ENCODE data around the gene EFNA4.

EFNA4 gene

DNA sequence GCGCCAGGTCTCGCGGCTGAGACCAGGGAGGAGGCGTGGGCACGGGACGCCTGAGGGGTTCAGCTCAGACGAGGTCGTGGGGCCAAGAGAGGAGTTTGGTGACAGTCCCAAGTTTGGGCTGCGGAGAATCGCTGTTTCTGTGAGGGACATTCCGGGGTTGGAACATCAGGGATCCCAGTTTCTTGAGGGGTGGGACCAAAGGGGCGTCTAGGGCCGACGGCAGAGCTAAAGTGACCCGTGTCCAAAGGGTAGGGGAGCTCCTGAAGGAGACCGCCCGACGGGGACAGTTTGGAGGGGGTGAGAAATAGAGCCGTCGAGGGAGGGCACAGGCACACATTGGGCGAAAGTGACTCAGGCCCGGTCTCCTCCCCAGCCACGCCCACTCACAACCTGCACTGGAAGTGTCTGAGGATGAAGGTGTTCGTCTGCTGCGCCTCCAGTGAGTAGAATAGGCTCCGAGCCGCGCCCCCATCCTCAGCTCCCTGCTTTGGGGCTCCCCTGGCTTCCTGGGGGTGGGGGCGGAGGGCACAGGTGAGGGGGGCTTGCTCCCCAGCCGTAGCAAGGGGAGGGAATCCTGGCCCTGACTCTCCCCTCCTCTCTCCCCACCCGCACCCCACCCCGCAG, 22.1 kb downstream of the EFNA4 start:
- peak; percentile 20 for FAIRE-seq

DNA sequence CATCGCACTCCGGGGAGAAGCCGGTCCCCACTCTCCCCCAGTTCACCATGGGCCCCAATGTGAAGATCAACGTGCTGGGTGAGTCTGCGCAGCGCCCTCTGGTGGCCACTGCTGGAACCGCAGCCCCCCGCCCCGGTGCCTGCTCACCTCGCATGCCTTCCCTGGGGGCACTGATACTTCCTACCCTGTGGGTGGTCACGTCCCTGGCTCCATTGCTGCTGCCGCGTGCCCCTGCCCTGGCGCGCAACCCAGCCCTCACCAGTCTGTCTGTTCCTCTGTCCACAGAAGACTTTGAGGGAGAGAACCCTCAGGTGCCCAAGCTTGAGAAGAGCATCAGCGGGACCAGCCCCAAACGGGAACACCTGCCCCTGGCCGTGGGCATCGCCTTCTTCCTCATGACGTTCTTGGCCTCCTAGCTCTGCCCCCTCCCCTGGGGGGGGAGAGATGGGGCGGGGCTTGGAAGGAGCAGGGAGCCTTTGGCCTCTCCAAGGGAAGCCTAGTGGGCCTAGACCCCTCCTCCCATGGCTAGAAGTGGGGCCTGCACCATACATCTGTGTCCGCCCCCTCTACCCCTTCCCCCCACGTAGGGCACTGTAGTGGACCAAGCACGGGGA, 22.7 kb downstream of the EFNA4 start:
- DNase-seq (ENCODE audit: low spot score) = peak; percentile 78
- no peak for FAIRE-seq

More for the DNA sequence above, 22.1 kb downstream of the EFNA4 start:
- DNase-seq (ENCODE audit: low spot score) = peak; percentile 69

DNA sequence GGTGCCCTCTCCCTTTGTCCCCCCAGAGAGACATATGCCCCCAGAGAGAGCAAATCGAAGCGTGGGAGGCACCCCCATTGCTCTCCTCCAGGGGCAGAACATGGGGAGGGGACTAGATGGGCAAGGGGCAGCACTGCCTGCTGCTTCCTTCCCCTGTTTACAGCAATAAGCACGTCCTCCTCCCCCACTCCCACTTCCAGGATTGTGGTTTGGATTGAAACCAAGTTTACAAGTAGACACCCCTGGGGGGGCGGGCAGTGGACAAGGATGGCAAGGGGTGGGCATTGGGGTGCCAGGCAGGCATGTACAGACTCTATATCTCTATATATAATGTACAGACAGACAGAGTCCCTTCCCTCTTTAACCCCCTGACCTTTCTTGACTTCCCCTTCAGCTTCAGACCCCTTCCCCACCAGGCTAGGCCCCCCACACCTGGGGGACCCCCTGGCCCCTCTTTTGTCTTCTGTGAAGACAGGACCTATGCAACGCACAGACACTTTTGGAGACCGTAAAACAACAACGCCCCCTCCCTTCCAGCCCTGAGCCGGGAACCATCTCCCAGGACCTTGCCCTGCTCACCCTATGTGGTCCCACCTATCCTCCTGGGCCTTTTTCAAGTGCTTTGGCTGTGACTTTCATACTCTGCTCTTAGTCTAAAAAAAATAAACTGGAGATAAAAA, 23.5 kb downstream of the EFNA4 start:
- DNase-seq (ENCODE audit: low spot score) (no peak), FAIRE-seq (no peak)

DNA sequence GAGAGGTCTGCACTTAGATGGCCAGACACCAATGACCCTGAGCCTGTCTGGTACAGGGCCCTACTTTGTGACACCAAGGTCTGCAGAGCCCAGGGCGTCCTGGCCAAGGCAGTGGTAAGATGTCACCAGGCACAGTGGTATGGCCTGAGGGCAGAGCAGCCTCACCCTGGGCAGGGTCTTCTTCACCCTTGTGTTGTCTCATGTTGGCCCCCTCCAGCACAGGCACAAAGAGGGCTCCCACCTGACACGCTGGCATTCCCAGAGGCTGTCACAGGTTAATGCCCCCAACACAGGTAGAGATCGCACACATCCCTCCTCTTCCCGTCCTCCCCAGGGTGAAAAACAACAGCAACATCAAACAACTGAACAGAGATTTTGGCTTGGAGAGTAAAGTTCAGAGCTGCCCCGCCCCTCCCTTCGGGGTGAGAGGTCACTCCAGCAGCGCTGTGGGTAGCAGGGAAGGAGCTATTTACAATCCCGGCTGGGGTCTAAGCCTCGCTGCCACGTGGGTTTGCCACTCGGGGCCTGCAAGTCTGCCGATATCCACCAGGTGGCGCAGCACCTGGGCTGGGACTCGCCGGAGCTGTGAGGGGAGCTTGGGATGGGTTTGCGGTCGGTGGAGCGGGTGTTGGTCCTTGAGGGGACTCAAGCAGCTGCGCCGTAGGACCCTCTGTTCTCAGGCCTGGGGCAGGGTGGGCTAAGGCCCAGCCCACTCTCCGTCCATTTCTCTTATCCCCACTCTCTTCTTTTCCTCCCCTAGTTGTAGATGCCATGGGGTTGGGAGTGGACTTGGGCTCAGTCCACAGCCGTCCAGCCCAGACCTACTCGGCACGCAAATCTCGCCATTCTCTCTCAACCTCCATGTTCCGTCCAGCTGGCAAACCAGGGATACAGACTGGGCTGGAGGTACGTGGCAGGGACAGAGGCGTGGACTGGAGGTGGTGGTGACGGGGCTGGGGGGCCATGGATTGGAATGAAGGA, 27.8 kb downstream of the EFNA4 start:
- FAIRE-seq (no peak), DNase-seq (ENCODE audit: low spot score) (peak; percentile 78)

- FAIRE-seq (no peak), DNase-seq (ENCODE audit: low spot score) (no peak)
Observed at GRCh38 chr1:155092131-155092530, 28.6 kb downstream of the EFNA4 start.

GRCh38 chr1:155092641-155093040, 29.1 kb downstream of the EFNA4 start:
- DNase-seq (ENCODE audit: low spot score) (no peak), FAIRE-seq (no peak)

DNA sequence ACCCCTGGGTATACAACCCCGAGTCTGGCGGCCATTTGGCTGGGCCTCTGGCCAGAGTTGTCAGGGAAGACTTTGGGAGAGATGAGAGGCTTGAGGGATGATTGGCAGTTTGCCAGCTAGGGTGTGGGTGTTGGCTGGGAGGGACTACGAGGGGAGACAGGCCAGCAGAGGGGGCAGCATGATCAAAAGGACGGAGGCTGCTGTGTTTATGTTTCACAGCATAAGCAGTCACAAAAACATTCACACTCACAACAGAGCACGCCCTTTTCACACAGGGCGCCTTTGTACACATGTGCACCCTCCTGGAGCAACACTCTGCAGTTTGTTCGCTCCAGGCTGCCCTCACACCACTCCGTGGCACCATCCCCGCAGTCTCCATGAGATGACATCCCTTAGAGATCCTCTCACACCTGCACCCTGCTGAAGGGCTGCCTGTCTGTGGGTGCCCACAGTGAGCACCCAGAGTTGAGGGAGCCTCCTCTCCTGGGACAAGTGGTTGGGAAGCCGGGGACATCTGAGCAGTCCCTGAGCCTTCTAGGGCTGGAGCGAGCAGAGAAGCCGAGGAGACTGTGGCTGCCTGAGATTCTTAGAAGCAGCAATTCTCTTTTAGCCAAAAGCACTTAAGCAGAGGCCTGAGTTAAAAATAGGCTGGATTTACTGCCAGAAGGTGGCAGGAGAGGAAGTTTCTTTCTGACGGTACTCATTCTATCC, 30.5 kb downstream of the EFNA4 start:
- FAIRE-seq = no peak
- DNase-seq (ENCODE audit: low spot score) = no peak

GRCh38 chr1:155094622-155094948, 31.0 kb downstream of the EFNA4 start:
- no peak for FAIRE-seq
- DNase-seq (ENCODE audit: low spot score) = no peak

- FAIRE-seq = no peak
- no peak for DNase-seq (ENCODE audit: low spot score)
Observed at GRCh38 chr1:155099331-155099730, 35.8 kb downstream of the EFNA4 start.

DNA sequence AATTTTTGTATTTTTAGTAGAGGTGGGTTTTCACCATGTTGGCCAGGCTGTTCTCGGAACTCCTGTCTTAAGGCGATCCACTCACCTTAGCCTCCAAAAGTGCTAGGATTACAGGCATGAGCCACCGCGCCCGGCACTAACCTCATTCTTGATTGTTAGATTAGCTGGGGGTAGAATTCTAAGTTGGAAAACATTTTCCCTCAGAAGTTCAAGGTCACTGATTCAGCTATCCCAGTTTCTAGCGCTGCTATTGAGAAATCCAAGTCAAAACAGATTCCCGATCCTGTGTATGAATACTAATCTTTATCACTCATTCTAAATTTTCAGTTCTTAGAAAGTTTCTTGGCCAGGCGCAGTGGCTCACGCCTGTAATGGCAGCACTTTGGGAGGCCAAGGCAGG, 39.8 kb downstream of the EFNA4 start:
- no peak for DNase-seq (ENCODE audit: low spot score)
- no peak for FAIRE-seq

GRCh38 chr1:155104605-155105534, 41.3 kb downstream of the EFNA4 start:
- DNase-seq (ENCODE audit: low spot score) (no peak), FAIRE-seq (no peak)

GRCh38 chr1:155105604-155106011, 42.1 kb downstream of the EFNA4 start:
- DNase-seq (ENCODE audit: low spot score) (no peak), FAIRE-seq (no peak)

- no peak for FAIRE-seq
- no peak for DNase-seq (ENCODE audit: low spot score)
Observed at GRCh38 chr1:155106862-155107261, 43.3 kb downstream of the EFNA4 start.

DNA sequence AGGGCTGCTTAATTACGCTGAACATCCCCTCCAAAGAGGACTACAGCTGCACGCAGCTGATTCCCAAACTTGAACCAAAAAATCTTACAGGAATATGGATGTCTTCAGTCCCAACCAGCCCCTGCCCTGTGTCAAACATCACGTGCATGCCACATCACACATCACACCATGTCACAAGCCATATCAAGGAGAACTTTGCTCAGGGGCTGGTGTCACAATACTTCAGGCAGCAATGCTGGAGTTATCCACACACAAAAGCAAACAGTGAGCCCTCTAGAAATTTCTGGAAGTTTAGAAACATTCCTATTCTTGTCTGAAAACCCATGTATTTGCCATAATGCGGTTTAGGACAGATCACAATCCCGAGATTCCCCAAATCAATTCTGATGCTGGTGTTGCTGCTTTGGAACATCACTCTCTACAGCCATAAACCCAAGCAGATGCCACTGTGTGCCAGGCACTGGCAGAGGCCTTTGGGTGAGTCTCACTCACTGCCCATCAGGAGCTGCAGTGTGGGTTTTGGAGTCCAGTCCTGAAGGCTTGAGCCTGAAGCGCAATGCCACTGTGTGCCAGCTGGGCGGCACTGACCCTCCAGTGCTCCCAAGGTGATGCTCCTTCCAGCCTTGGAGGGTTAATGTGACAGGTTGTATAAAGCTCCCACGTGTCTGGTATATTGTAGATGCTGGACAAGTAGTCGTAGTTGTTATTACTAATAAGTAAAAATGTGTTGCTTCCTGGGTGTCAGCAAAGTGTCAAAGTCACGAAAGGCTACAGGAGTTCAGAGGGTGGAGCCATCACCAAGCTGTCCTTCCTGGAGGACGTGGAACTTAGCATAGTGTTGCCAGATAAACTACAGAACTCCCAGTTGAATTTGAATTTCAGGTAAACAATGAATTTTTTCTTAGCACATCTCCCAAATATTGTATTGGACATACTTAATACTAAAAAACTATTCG, 44.0 kb downstream of the EFNA4 start:
- FAIRE-seq = no peak

GRCh38 chr1:155108296-155108695, 44.8 kb downstream of the EFNA4 start:
- no peak for FAIRE-seq

More for the DNA sequence above, 44.0 kb downstream of the EFNA4 start:
- DNase-seq (ENCODE audit: low spot score) = no peak

DNA sequence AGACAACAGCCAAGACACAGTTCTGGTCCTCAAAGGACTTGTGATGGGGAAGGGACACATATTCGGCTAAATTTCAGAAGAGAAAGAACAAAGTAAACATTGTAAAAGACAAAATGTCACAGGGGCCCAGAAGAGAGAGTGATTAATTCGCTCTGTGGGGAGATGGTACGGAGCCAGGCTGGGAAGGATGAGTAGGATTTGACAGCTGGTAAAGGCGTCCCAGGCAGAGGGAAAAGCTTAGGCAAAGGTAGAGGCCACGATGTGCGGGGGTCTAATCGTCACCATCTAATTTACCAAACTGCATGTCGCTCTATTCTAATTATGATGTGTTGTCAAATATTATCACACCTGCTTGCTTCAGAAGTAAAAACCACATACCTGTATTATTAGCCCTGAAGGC, 46.8 kb downstream of the EFNA4 start:
- FAIRE-seq = no peak

More at GRCh38 chr1:155108296-155108695, 44.8 kb downstream of the EFNA4 start:
- DNase-seq (ENCODE audit: low spot score) = no peak

DNA sequence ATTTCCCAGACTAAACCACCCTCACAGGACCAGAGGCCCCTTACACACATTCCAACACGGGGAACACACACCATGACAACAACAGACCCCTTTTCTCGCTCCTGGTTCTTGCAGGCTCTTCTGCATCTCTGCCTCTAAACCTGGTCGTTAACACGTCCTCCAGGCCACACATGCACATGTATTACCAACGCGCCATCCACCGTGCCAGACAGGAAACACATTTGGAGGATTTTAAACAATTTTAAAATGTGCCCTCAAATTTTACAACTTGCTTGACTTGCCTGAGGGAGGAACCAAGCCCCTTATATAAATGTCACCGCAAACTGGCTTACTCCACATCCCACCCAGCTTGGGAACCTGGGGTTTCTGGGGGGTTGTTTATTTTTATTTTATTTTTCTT, 47.3 kb downstream of the EFNA4 start:
- FAIRE-seq = no peak
- no peak for DNase-seq (ENCODE audit: low spot score)

More for the DNA sequence above, 46.8 kb downstream of the EFNA4 start:
- DNase-seq (ENCODE audit: low spot score) = no peak

- FAIRE-seq = no peak
Observed at GRCh38 chr1:155113450-155113980, 50.0 kb downstream of the EFNA4 start.

More at GRCh38 chr1:155113450-155113980, 50.0 kb downstream of the EFNA4 start:
- no peak for DNase-seq (ENCODE audit: low spot score)
